ENCODE data around the gene GPR85.
"Not testable (repeated sequence)": the region's sequence is repeated elsewhere in the genome, so short reads cannot be mapped to it uniquely, and the experiment has no call there.

GPR85 gene

DNA sequence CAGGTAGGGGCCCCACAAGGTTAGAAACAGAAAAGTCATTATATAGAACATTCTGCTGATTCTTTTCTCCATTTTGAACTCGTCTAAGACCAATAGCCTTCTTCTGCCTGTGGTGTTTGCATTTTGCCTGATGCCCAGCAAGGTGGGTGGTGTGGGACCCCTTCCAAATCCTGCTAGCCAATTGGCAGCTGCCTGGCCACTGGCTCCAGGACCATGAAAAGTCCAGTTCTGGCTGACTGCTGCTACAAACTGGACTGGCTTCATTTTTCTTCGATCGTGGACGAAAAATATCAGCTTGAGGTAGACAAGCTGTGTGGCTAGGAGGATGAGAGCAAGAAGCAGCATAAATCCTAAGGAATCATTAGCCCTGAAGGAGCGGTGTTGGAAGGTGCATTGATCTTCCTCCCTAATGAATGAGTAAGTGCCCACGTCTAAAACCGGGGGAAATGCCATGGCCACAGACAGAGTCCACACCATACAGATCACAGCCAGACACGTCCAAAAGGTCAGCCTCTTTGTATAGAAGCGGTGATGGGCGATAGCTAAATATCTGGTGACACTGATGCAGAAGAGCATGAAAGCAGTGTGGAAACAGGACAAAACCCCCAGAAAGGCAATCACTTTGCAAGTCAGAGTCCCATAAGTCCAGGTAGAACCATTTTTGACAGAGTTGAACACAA, 2.7 kb downstream of the GPR85 start:
- no peak for DNase-seq

DNA sequence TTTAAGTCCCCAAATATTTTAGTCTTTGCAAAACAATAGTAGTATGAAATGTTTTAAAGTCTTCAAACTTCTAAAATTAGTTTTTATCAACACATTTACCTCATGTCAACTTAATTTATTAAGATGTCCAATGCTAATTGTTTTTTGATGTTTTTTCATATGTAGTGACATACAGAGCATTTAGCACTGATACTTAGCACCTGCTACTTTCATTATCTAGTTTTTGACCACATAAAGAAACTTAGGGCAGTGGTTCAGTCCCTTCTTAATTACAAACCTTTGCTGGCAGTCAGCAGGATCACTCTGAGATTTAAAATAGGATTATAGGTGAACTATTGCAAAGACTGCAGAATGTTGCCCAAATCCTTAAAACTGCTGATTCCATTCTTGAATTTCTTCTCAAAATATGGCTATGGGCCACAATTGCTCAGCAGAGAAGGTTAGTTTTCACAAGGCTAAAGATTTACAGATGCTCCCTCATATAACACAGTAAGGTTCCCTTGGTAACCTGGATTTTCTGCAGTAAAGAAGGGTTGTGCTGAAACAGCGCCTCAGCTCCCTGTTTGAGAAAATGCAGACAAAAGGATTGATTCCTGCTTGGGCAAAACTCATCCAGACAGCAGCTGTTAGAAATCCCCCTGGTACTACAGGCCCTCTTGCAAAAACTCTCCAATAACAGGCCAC, 3.4 kb downstream of the GPR85 start:
- no peak for DNase-seq

DNA sequence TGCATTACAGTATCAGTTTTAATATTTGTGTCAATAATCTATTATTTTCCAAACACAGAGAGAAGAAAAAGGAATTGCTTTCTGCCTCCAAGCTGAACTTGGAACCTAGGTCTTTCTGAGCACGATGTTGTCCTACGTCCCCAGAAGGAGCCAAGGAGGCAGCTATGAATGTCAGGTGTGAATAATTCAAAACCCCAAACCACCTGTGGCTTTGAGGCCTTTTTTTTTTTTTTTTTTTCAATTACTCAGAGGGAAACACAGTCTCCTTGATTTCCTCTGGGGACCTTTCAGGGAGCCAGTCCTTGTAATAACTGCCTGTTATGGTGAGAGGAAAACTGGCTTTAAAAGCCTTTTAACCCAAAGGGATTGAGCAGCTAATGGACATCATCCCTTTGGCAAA, 8.3 kb downstream of the GPR85 start:
- DNase-seq = no peak

DNA sequence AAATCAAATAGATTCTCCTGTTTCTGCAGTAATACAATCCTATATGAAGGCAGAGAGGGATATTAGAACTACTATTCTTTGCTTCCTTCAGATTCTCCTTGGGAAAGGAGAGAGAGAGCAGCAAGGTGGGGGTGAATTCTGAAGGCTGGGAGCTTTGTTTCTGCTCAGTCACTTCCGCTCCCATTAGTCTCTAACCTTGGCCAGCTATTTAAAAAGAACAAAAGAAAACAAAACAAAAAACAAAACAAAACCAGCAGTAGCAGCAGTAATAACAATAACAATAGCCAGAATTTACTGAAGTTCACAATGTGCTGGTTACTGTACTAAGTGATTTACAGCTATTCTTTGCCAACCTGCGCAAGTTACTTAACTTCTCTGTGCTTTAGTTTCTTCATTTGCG, 9.9 kb downstream of the GPR85 start:
- DNase-seq = no peak

DNA sequence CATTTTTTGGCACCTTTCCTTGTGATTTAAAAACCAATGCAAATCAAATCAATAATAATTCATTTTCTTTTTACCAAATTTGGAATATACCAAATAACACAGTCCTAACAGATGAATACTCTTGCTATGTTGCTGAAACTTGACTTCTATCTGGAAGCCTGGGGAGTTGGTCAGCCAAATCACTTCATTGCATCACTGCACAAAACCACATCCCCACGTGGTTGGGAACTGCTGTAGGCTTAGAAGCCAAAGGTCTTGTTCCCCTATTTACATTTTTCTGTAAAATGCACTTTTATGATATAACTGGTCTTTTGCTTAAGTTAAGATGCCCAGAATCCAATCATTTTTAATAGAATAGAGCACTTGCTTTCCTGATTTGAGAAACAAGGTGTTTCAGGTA, 15.2 kb downstream of the GPR85 start:
- DNase-seq = no peak

DNA sequence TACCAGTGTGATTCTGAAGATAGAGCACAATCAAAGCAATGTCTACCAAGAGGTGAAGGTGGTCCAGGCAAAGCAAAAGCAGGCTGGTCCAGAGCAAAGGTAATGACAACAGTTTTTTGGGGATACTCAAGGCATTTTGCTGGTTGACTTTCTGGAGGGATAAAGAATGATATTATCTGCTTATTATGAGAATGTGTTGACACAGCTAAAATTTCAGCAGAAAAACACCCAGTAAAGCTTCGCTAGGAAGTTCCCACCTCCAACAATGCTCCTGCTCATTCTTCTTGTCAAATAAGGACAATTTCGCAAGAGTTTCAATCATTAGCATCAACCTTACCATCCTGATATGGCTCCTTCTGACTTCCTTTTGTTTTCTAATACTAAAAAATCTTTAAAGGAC, 24.1 kb downstream of the GPR85 start:
- no peak for DNase-seq

DNA sequence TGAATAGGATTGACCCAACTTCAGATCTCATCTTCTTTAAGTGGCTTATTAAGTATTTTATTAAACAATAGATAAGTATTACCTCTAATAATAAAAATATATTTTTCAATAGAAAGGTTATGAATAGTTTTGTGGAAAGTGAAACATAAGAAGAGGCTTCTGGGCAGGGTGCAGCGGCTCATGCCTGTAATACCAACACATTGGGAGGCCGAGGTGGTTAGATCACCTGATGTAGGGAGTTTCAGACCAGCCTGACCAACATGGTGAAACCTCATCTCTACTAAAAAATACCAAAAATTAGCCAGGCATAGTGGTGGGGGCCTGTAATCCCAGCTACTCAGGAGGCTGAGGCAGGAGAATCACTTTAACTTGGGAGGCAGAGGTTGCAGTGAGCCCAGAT, 26.5 kb downstream of the GPR85 start:
- no peak for DNase-seq

DNA sequence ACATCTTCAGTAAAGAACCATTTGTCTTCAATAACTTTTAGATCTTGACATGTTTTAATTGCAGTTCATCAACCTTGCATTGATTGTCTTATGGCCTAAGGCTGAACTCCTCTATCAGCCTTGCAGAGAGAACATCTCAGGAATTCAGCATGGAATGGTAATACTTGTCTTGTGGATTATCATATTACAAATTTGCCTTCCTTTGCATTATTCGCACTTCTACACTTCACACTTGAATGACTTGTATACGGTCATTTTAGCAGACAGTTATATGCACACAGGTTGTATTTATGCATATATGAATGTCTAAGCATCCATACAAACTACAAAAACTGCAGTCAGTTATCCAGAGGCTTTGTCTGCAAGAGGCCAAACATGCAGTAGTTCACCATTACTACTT, 31.7 kb downstream of the GPR85 start:
- no peak for DNase-seq

DNA sequence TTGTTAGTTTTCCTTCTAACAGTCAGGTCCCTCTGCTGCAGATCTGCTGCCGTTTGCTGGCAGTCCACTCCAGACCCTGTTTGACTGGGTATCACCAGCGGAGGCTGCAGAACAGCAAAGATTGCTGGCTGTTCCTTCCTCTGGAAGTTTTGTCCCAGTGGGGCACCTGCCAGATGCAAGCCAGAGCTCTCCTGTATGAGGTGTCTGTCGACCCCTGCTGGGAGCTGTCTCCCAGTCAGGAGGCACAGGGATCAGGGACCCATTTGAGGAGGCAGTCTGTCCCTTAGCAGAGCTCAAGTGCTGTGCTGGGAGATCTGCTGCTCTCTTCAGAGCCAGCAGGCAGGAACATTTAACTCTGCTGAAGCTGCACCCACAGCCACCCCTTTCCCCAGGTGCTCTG, 32.4 kb downstream of the GPR85 start:
- DNase-seq = not testable (repeated sequence)

DNA sequence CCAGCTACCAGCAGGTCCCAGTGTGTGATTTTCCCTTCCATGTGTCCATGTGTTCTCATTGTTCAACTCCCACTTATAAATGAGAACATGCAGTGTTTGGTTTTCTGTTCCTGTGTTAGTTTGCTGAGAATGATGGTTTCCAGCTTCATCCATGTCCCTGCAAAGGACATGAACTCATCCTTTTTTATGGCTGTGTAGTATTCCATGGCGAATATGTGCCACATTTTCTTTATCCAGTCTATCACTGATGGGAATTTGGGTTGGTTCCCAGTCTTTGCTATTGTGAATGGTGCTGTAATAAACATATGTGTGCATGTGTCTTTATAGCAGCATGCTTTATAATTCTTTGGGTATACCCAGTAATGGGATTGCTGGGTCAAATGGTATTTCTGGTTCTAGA, 37.4 kb downstream of the GPR85 start:
- DNase-seq = not testable (repeated sequence)

DNA sequence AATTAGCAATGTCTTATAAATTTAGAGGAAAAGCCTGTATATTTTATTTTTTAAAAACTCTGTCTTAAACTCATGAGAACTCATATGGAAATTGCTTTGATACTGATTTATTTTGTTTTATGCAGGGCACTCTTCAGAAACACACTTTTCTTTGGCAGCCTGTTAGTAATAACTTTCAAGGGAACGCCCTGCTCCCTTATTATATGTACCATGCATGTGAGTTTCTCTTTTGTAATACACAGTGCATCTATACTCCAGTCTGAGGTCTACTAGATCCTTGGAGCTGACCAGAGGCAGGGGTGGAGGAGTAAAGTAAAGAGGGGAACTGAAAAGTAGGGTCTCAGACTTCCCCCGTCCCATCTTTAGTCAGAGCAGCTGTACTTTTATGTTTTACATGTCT, 40.2 kb downstream of the GPR85 start:
- no peak for DNase-seq

DNA sequence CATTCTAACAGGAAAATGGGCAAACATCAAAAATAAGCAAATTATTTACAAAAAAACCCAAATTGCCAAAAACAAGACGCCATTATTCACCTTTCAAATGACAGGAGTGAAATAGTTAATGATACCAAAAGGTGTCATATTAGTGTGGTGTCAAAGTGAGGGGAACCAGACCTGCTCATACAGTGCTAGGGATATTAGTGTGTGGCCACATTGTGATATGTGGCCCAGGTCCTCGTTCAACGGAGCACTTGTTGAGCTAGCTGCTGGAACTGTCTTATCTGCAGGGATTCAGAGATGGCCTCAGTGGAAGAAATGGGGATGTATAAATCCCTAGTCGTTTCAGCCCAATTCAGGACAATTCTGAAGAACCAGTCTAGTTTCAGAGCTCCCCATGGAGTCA, 41.2 kb downstream of the GPR85 start:
- DNase-seq = no peak

DNA sequence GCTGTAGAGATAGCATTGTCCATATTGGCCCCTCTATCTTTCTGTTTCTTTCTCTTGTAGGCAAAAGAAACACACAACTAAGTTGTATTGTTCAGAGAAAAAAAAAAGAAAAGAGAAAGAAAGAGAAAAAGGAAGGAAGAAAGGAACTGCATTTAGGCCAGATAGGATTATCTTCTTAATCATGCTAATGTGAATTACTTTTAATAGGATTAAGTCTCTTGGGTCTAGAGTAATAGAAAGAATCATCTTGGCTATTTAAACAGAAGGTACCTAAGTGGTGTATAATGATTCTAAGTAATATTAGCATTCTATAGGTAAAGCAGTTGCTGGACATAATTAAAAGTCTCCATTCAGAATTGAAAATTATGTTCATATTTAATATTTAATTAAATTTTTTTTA, 42.2 kb downstream of the GPR85 start:
- no peak for DNase-seq

DNA sequence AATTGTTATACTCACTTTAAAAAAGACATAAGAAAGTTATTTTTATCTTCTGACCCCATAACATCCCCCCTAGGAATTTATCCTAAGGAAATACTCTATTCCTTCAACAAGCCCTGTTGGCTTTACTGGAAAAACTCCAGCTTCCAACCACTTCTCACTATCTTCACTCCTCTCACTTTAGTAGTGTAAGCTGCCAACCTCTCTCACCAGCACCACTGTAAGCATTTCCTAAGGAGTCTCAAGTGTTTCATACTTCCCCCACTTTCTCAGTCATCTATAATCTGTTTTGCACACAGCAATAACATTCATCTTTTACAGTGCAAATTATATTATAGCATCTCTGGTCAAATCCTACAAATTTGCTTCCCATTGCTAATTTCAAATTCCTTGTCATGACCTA, 45.8 kb downstream of the GPR85 start:
- no peak for DNase-seq

DNA sequence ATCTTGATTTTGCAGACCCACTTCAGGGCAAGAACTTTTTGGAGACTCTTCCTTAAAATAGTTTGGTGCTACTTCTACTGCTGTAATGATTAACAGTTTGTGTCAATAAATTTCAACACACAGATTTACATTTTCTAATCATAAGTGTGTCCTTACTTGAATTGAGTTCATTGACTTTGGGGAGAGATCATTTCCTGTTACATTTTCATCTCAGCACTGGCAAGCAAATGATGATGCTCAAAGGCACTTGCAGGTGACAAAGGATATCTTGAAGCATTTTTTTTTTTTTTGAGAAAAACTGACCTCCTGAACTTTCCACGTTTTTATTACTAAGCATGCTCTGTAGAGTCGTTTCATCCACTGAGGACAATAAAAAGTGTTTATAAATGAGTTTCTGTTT, 52.7 kb downstream of the GPR85 start:
- no peak for DNase-seq
